ENCODE data around the gene JAKMIP1.

Gene JAKMIP1

DNA sequence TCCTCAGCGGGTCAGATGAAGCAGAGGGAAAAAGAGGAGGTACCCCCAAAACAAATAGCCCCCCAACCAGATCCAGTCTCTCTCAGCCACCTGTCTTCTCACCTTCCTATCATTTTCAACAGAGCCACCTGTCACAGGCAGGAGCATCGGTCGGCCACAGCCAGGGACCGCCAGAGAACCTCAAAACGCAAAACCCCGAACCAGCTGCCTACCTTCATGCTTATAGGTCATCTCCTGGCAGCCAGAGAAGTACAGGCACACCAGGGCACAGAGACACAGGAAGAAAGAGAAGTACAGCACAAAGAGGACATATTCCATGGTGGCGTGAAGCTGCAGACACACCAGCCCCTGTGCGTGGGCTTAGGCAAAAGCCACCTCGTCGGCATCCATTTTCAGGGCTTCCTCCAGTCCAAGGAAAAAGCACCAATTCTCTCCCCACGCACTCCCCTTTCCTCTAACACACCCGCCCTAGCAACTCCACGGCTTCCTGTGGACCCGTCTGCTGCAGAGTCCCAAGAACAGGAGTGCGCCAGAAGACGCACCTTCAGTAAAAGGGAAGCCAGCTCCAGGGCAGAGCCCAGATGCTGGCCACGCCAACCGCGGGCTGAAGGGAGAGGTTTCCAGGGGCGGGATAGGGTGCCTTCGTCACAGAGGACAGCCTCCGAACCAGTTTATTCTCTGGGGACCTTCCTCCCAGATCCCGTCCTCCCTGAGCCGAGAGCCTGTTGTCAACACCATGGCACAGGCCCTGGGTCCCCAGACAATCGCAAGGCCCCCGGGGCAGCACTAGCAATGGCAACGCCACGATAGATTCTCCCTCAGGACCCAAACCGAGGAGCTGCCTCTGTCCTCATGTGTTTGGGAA is 130.3 kb downstream of the JAKMIP1 start:
- FAIRE-seq, result no peak

DNA sequence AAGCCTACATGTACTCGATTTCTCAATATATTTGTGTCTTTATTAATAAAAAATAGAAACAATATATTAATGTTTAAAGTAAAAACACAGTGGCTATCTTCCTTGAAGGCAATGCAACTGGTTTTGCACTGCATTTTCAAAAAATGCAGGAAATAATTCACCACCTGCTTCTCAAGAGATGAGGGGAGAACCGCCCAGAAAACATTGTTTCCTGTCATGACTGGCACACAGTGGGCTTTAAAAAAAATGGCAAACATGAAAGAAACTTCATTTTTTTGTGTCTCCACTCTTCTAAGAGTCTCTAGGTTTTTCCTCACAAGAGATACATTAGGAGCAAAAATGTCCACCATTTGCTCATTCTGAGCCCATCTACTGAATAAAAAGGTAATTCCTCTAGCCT is 131.4 kb downstream of the JAKMIP1 start:
- FAIRE-seq, result no peak
- no peak for DNase-seq (ENCODE audit: low spot score)

More for the DNA sequence above, 130.3 kb downstream of the JAKMIP1 start:
- no peak for DNase-seq (ENCODE audit: low spot score)

DNA sequence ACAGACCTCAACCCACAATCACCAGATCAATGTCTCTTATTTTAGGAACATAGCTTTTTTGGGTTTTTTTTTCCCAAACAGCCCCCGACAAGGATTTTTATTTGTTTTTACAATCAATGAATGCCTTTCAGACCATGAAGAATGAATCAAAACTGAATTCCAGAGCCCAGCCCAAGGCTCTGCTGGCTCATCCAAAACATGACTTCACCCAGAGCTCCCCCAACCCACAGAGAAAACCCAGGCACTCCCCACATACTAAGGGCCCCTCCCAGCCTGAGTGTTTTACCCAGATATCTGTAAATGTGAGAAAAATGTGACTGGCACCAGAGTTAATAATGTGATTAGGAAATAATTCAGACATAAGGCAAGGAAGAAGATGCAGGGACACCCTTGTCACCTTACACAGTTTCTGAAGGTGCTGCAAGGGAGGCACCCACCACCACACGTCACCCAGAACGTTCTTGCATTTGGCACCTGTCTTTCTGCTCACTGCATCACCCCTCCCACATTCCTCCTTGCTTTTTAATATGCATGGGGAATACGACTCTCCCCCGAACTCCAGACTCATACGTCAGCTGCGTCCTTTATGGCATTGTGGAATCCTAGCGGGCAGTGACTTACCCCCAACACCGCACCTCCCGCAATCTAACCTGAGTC is 134.3 kb downstream of the JAKMIP1 start:
- FAIRE-seq (no peak), DNase-seq (ENCODE audit: low spot score) (no peak)

DNA sequence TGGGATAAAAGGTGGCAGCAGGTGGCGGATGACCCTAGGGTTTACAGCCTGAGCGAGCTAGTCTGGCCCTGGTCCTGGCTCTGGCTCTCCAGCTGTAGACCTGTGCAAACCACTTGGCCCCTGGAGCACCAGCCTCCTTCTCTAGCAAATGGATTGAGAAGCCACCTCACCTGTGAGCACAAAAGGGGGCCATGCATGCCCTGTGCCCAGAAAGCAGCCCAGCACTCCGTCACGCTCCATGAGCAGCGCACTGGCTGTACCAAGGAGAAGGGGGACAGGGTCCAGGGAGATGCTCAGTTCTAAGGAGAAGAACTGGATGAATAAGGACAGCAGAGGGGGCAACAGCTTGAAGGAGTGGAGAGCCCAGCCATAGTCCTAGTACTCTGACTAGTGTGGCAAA is 135.2 kb downstream of the JAKMIP1 start:
- no peak for DNase-seq (ENCODE audit: low spot score)
- no peak for FAIRE-seq

DNA sequence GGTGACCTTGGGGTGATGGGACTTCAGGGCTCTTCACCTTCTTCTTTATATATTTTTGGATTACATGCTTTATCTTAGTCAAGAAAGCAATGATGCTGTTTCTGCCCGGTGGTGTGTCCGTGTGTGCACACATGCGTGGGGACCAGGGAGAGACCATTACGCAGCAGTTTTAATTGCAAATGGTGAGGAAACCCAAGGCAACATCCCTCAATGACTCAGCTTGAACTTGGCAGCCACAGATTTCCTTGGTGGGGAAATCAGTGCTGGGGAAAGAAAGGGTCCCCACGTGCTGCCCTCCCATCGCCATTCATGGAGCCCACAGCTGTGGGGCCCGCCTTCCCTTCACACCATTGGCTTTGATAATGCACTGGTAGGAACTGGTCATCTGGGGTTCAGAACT is 136.0 kb downstream of the JAKMIP1 start:
- no peak for DNase-seq (ENCODE audit: low spot score)
- no peak for FAIRE-seq

DNA sequence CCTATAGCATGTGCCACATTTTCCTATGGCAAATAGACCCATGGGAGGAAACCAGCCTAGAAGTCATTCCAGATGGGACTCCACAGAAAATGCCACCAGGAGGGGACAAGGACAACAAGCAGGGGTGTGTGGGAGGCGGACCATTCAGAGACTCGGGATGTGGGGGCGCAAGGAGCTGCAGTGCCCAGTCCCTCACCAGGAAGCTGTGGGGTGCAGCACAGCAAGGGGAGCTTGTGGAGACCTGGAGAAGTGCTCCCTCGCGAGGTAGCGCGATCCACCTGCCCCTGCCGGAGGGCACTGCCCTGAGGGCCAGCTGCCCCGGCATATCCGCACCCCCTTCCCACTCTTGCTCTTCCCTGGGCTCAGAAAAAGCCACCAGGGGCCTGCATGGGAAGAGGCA is 136.7 kb downstream of the JAKMIP1 start:
- FAIRE-seq (no peak), DNase-seq (ENCODE audit: low spot score) (no peak)

DNA sequence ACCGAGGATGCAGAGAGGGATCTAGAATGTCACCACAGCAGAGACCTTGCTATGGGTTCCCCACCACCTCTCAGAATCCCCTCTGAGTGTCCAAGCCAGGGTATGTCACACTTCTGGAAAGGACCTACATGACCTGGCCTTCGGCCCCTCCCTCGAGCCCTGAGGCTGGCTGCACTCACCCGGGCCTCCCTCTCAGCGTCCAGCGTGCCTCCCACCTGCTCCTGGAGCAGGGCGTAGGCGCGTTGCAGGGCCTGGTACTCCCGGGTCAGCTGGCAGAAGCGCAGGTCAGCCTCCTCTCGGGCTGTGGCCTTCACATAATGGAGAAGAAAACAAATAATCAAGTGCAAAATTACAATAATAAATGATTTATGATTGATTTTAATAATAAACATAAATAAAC is 138.2 kb downstream of the JAKMIP1 start:
- no peak for FAIRE-seq
- no peak for DNase-seq (ENCODE audit: low spot score)

DNA sequence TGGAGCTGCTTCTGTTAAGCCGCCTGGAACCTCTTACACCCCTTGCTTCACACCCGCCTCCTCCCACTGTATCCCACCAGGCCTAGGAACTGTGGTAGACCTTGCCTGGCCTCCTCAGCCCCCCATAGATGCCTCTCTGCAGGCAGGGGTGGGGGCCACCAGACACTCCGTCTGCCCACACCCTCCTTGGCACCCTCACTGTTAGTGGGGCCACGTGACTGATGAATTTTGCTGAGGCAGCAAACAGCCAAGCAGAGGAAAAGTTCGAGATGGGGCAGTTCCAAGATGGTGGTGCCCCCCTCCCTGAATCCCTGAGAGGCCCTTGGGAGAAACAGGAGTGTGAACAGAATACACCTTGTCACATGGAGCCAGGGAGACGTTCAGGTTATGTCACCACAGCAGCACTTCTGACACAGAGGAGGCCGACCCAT is 141.0 kb downstream of the JAKMIP1 start:
- no peak for FAIRE-seq
- DNase-seq (ENCODE audit: low spot score), result no peak

DNA sequence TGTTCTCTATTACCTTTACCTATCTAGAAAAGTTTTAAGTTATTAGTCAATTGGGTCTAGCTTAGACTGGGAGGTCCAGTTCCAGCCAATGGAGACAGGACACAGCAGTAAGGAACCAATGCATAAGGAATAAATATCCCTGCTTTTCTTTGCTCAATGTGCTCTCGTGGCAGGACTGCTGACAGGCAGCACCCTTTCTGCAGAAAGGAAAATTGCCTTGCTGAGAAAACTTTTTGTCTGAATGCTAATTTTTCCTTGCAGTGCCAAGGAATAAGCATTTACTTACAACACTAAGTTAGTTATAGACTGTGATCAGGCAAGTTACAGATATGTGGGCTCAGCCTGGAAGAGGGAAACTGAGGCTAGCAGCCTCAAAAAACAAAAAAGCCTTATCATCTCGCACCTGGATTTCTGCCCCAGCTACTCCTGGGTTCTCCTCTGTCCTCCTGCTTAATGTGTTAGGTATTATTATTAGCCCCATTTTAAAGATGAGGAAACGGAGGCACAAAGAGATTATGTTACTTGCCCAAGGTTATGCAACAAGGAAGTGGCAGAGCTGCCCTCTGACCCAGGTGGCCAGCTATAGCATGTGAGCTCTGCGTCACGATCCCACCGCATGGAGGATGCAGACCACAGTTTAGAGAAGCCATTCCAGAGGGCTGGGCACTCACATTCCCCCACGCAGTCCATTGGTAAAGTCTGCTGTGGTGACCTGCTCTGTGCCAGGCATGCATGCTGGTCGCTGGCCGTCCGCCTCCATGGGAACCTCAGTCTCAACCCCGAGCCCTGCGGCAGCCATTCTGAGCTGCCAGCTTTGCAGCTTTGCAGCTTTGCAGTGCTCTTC is 141.6 kb downstream of the JAKMIP1 start:
- DNase-seq (ENCODE audit: low spot score) (no peak), FAIRE-seq (no peak)

DNA sequence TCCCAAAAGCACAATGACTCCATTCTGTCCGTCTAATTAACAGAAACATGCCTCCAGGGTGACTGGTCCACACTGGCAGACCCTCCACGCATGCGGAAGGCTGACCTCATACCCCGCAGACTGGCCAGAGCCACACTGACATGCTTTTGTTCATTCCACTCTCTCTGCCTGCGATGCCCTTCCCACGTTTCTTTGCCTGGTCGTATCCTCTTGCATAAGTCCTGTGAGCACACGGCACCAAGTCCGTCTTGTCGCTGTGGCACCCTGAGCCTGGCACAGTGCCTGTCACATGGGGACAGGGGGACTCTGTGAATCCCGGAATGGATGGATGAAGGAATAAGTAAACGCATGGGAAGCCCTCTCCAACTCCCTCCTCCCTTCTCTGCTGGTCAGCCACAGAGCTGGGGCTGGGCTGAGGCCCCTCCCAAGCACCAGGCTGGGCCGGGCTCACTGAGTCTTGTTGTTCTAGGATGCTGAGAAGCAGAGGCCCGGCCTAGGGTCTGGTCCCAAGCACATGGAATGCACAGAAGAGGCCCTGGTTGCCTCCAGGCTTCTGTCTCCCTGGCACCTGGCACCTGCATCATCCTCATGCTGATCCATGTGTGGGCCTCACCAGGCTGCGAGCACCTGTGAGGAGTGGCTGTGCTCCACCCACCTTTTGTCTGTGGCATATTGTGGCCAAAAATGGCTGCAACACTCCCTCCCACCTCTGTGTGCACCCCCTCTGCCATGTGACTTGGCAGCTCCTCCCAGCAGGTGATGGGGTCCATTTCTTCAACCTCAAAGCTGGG is 143.2 kb downstream of the JAKMIP1 start:
- FAIRE-seq (no peak), DNase-seq (ENCODE audit: low spot score) (no peak)

DNA sequence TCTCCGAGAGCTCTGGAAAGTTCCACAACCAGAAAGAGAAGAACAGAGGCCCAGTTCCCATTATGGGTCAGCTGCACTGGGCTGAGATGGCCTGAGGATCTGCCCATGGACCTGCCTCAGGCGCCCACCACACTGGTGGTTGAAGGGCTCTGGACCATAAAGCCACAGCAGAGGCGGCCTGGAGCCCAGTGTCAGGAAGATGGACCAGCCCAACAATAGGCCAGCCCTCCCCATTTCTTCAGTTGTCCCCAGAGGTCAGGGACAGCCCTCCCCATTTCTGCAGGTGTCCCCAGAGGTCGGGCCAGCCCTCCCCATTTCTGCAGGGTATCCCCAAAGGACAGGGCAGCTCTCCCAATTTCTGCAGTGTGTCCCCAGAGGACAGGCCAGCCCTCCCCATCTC is 144.9 kb downstream of the JAKMIP1 start:
- no peak for FAIRE-seq

DNA sequence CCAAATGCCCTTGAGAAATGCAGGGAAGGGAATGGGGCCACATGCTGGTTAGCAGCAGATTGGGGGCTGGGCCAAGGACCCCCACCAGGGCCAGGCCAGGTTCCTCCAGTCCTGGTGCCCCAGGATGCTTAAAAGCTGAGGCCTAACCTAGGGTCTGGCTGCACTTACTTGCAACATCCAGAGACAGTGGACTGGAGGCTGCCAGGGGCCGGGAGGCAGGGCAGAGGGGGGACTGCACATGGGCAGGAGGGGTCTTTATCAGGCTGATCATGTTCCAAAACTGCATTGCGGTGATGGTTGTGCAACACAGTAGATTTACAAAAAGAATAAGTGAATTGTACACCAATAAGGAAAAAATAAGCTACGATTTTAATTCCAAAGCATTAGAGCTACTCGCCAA is 145.3 kb downstream of the JAKMIP1 start:
- FAIRE-seq, result no peak
- DNase-seq (ENCODE audit: low spot score), result no peak

More for the DNA sequence above, 144.9 kb downstream of the JAKMIP1 start:
- no peak for DNase-seq (ENCODE audit: low spot score)

DNA sequence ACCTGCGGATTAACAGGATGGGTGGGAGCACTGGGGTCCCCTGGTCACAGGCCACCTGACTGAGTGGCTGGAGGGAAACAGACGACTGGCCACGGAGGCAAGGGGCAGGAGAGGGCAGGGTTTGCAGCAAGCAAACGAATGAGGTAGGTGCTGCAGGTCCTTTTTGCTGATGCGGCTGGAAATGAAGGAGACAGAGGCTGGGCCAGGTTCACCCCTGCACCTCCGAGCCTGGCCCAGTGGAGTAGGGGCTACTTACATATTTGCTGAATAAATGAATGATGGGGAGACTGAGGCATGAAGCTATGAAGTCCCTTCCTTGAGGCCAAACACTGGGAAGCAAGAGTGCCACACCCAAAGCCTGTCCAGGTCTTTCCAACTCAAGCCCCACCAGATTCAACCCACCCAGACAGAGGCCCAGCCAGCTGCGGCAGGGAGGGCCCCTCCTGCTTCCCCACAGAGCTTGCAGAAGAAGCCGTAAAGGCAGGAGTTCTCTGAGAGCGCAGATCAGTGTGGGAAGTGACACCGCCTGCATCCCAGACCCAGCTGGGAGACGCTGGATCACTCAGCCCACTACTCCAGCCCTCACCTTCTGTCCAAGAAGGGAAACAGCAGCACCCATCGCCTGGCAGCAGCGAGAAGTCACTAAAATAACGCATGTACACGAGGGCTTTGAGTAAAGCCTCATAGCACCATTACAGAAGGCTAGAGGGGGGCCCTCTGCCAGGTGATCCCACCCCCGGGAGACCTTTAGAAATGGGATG is 146.0 kb downstream of the JAKMIP1 start:
- DNase-seq (ENCODE audit: low spot score) (no peak), FAIRE-seq (no peak)

DNA sequence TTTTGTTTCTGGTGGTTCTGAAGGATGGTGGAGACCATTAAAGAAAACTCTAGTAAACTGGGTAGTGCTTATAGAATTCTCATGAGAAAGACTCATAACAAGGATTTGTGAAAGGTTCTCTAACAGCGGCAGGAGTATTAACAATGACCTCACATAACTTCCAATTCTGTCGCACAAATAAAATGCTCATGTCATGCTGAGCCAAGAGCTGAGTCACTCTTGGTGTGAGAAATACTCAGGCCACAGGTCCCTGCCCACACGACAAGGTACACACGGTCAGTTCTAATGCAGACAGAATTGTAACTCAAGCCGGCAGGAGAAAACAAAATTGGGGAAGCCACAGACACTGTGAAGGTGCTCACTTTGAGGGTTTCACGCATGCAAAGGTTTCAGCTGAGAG is 147.7 kb downstream of the JAKMIP1 start:
- DNase-seq (ENCODE audit: low spot score), result no peak

DNA sequence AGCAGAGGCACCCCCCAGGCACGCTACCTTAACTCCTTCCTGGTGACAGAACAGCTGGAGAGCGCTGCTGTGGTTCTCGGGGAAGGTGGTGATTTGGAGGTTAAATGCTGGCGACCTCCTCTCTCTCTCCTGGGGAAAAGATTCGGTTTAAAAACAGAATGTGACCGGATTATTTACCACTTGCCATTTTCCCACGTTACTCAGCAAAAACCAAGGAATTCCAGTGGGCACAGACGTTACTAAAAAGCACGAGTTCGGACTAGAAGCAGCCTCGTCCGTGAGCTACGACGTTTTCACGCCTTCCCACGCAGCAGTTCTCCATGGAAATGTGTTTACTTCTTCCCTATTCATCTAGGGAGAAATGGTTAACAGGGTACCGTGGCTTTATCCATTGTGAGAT is 149.8 kb downstream of the JAKMIP1 start:
- DNase-seq (ENCODE audit: low spot score) (no peak), FAIRE-seq (no peak)

More for the DNA sequence above, 147.7 kb downstream of the JAKMIP1 start:
- FAIRE-seq, result no peak

DNA sequence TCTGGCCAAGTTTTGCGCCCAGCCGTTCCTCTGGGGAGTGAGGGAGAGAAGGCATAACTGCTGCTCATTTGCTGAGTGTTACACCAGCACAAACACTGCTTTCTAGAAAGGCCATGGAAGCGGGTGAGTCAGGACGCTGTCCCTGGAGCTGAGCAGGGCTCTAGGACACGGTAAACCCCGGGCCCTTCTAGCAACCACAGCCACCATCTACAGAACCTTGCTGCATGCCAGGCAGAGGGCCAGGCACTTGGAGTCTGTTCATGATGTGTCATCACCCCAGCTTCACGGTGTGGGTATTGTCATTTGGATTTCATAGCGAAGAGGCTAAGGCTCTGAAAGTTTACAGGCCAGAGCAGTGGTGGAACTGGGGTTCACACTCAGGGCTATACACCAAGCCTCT is 150.4 kb downstream of the JAKMIP1 start:
- no peak for DNase-seq (ENCODE audit: low spot score)
- no peak for FAIRE-seq

DNA sequence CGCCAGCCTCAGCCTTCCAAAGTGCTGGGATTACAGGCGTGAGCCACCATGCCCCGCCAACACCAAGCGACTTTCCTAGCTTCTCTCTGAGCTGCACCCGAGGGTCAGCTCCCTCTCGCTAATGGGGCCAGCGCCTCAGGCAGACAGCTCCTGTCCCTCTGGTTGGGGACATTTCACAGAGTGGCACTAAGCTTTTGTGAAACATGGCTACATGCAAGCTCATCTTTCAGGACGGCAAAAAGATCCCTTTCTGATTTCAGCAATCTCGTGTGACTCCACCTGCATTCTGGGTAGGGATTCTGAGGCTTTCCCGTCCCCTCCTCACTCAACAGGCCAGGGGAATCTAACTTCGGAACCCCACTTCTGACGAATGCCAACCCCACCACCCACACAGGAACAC is 151.1 kb downstream of the JAKMIP1 start:
- DNase-seq (ENCODE audit: low spot score) (no peak), FAIRE-seq (no peak)

DNA sequence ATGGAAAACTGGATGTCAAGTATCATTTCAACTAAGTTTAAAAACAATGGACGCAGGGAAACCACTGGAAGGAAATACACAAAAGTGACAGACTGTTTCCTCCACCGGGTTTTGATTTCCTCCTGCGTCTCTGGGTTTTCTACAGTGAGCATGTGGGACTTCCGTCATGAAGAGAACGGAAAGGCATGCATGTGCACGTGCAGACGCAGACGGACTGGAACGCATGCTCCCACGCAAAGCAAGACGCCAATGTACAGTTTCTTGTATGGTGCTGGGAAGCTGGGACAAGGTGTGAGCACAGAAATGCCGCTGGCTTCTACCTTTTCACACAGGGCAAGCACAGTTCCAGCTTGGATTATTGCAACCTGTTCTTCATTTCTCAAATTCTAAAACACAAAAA is 151.8 kb downstream of the JAKMIP1 start:
- DNase-seq (ENCODE audit: low spot score) (no peak), FAIRE-seq (no peak)

DNA sequence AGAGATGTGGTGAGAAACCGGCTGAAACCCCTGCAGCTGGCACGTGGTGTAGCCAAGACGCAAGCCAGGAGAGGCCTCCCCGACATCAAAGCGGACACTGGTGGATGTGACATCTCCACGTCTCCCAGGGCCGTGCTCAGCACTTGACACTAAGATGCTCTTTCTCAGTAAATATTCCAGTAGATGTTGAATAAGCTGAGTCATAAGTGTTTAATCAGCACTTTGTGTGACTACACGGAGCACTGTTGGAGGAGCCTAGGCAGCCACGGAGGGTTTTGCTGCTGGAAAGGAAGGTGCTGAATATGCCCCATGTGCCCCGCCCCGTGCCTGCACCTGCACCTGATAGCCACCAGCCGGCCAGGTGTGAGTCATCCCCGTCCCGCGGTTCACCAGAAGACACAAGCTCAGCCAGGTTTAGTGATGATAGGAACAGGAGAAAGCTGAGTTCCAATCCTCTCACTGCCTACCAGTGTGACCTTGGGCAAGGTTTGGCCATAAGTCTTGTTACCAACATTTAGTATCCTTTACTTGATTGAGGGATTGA is 153.1 kb downstream of the JAKMIP1 start:
- DNase-seq (ENCODE audit: low spot score), result no peak

DNA sequence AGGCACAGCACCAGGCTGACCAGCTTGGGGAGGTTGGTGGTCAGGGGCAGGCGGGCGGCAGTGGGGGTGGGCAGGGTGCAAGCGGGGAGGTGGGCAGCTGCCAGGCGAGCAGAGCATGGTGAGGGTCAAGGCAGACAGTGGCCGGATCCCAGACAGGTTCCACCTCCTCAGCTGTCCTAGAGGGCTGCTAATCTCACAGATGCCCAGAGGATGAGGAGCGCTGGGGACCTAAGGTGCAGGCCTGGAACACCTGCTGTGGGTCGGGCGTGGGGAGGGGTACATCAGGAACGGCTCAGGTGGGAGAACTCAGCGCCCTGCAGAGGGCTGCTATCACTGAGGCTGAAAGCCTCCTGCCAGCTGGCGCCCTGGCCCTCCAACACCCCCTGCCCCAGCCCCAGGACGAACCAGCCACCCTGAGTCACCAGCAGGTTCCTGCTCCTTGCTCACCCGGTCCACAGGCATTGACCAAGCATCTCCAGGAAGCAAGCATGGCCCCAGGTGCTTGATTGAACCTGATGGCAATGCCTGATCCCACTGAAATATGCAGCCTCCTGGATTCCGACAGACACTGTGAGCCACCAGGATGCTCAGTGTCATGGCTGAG is 153.7 kb downstream of the JAKMIP1 start:
- no peak for FAIRE-seq
- DNase-seq (ENCODE audit: low spot score), result no peak

More for the DNA sequence above, 153.1 kb downstream of the JAKMIP1 start:
- FAIRE-seq, result no peak
